ENCODE measurements around the gene REM2.
A peak's percentile ranks its signal among the peaks of the same experiment; 100 is the strongest.

The REM2 gene

DNA sequence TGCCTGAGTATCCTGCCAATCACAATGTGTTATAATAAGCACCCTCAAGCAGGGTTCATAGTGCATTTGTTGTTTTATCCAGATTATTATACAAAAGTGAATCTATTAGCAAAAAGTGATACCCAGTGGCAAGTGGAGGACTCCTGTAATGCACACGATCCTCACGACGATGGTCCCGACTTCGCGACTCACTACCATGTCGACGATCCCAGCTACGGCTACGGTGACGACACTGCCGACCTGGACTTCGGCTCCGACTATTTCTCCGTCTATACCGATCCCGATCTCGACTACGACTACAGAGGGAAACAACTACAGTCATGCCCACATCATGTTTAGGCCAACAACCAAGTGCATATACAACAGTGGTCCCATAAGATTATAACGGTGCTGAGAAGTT, 23.1 kb downstream of the REM2 start:
- TF ChIP-seq, protein P1, sequence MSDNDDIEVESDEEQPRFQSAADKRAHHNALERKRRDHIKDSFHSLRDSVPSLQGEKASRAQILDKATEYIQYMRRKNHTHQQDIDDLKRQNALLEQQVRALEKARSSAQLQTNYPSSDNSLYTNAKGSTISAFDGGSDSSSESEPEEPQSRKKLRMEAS (IDR thresholded peaks at IDR 0.05), result no peak
- TF ChIP-seq TEAD4 (IDR thresholded peaks at IDR 0.05) (no peak), EGR1 (IDR thresholded peaks at IDR 0.05) (no peak)

DNA sequence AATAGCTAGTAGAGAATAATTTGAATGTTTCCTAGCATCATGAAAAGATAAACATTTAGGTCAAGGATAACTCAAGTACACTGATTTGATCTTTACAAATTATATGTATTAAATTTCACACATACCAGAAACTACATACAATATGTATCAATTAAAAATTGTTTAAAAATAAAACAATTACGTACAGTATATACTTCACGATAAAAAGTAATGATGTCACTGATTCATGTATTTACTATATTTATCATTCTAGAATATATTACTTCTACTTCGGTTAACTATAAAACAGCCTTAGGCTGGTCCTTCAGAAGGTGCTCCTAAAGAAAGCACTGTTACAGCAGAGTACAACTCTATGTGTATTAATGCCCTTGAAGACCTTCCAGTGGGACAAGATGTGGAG, 24.4 kb downstream of the REM2 start:
- TF ChIP-seq YY1 (IDR thresholded peaks at IDR 0.05; ENCODE audit: low read depth) (no peak), NFIC (IDR thresholded peaks at IDR 0.05) (no peak), FOXM1 (IDR thresholded peaks at IDR 0.05; ENCODE audit: borderline replicate concordance, low read depth) (no peak), TEAD4 (IDR thresholded peaks at IDR 0.05) (no peak), TCF12 (IDR thresholded peaks at IDR 0.05; ENCODE audit: low read depth) (no peak), CEBPB (IDR thresholded peaks at IDR 0.05) (no peak), EP300 (IDR thresholded peaks at IDR 0.05; ENCODE audit: borderline replicate concordance) (no peak), RAD21 (IDR thresholded peaks at IDR 0.05; ENCODE audit: low read depth) (no peak), ZBTB7A (IDR thresholded peaks at IDR 0.05; ENCODE audit: low read depth) (no peak), TAF1 (IDR thresholded peaks at IDR 0.05; ENCODE audit: low read depth) (no peak), EGR1 (IDR thresholded peaks at IDR 0.05) (no peak), CREB1 (IDR thresholded peaks at IDR 0.05; ENCODE audit: low read depth) (no peak)
- TF ChIP-seq, protein P2, sequence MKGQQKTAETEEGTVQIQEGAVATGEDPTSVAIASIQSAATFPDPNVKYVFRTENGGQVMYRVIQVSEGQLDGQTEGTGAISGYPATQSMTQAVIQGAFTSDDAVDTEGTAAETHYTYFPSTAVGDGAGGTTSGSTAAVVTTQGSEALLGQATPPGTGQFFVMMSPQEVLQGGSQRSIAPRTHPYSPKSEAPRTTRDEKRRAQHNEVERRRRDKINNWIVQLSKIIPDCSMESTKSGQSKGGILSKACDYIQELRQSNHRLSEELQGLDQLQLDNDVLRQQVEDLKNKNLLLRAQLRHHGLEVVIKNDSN (IDR thresholded peaks at IDR 0.05), result no peak
- TF ChIP-seq, protein P3, sequence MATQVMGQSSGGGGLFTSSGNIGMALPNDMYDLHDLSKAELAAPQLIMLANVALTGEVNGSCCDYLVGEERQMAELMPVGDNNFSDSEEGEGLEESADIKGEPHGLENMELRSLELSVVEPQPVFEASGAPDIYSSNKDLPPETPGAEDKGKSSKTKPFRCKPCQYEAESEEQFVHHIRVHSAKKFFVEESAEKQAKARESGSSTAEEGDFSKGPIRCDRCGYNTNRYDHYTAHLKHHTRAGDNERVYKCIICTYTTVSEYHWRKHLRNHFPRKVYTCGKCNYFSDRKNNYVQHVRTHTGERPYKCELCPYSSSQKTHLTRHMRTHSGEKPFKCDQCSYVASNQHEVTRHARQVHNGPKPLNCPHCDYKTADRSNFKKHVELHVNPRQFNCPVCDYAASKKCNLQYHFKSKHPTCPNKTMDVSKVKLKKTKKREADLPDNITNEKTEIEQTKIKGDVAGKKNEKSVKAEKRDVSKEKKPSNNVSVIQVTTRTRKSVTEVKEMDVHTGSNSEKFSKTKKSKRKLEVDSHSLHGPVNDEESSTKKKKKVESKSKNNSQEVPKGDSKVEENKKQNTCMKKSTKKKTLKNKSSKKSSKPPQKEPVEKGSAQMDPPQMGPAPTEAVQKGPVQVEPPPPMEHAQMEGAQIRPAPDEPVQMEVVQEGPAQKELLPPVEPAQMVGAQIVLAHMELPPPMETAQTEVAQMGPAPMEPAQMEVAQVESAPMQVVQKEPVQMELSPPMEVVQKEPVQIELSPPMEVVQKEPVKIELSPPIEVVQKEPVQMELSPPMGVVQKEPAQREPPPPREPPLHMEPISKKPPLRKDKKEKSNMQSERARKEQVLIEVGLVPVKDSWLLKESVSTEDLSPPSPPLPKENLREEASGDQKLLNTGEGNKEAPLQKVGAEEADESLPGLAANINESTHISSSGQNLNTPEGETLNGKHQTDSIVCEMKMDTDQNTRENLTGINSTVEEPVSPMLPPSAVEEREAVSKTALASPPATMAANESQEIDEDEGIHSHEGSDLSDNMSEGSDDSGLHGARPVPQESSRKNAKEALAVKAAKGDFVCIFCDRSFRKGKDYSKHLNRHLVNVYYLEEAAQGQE (IDR thresholded peaks at IDR 0.05; ENCODE audit: low read depth), result no peak
- TF ChIP-seq, protein P1 (IDR thresholded peaks at IDR 0.05), result no peak

DNA sequence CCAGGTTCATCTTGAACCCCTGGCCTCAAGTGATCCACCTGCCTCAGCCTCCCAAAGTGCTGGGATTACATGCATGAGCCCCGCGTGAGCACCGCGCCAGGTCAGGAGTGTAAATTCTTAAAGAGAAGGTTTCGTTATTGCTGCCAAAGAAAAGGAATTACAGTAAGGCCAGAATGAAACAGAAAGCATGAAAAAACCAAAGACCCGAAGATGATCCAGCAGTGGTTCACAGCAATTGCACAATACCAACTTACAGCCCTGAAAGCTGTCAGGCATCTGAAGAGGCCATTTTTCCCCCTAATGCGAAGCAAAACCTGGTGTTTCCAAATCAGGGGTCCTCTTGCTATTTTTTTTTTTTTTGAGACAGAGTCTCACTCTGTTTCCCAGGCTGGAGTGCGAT, 25.6 kb downstream of the REM2 start:
- no peak for TF ChIP-seq ZBTB7A (IDR thresholded peaks at IDR 0.05; ENCODE audit: low read depth)

DNA sequence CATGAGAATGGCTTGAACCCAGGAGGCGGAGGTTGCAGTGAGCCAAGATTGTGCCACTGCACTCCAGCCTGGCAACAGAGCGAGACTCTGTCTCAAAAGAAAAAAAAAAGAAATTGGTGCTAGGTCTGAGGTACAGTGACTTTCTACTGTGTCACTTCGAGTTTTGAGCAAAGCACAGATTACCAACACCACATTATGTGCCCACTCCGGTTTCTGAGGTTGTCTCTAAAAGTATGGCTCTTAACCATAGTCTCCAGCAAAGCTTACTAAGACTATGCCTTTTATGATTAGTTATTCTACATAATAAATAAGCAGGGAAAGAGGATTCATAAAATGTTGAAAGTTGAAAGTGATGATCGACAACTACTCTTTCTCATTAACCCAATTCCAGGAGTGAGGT, 27.9 kb downstream of the REM2 start:
- TF ChIP-seq, protein P2 (IDR thresholded peaks at IDR 0.05), result no peak
- no peak for TF ChIP-seq EP300 (IDR thresholded peaks at IDR 0.05; ENCODE audit: borderline replicate concordance)
- TF ChIP-seq, protein P3 (IDR thresholded peaks at IDR 0.05; ENCODE audit: low read depth), result no peak
- no peak for TF ChIP-seq YY1 (IDR thresholded peaks at IDR 0.05; ENCODE audit: low read depth)
- no peak for TF ChIP-seq FOXM1 (IDR thresholded peaks at IDR 0.05; ENCODE audit: borderline replicate concordance, low read depth)
- no peak for TF ChIP-seq TCF12 (IDR thresholded peaks at IDR 0.05; ENCODE audit: low read depth)
- no peak for TF ChIP-seq CREB1 (IDR thresholded peaks at IDR 0.05; ENCODE audit: low read depth)
- TF ChIP-seq RAD21 (IDR thresholded peaks at IDR 0.05; ENCODE audit: low read depth), result no peak

DNA sequence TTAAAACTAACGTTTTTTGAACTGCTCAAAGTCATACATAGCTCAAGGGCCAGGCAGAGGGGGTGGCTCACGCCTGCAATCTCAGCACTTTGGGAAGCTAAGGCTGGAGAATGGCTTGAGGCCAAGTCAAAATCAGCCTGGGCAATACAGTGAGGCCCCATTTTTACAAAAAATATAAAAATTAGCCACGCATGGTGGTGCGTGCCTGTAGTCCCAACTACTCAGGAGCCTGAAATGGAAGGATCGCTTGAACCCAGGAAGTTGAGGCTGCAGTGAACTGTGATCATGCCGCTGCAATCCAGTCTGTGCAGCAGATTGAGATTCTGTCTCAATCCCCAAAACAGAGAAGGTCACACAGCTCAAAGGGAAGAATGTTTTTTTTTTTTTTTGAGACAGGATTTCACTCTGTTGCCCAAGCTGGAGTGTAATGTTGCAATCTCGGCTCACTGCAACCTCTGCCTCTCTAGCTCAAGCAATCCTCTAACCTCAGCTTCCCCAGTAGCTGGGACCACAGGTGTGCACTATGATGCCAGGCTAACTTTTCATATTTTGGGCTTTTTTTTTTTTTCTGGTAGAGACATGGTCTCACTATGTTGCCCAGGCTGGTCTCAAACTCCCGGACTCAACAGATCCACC, 33.0 kb downstream of the REM2 start:
- TF ChIP-seq EP300 (IDR thresholded peaks at IDR 0.05; ENCODE audit: borderline replicate concordance) (no peak), NFIC (IDR thresholded peaks at IDR 0.05) (no peak), TCF12 (IDR thresholded peaks at IDR 0.05; ENCODE audit: low read depth) (no peak)
- TF ChIP-seq, protein P2 (IDR thresholded peaks at IDR 0.05), result no peak

DNA sequence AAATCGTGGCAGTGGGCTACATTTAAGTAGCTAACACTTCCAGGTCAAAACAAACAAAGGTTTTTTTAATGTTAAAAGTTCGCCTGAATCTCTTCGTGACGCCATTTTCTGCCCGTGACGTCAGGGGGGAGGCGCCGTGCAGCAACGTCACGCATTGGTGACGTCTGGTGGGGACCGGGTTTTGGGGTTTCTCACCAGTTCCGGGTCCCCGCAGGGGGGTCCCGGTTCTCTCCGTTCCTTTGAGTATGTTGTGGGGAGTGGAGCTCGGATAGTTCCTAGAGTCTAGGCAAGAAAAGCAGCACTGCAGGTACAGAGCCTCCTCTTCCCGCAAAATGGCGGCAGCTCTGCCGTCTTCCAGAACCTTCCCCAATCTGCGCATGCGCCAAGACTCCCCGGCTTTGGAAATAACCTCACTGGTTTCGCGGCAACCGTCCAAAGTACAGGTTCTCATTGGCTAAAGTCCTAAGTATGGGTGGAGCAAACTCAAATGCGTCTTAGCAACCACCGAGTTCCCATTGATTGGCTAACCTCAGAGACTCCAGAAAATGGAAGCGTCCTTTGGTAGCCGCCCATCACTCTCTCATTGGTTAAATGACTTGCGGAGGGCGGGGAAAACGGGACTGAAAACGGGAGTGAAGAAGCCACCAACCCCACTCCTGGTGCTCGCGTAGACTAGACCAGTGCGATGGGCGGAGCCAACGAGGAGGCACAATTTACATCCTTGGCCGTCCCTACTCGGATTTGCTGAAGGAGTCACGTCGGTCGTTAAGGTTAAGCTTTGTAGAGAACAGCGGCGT, 36.0 kb downstream of the REM2 start, which contains the start of gene RBM23:
Gene RBM23 (minus strand): TSS at position 346 of the 797 bp plus-strand sequence.
- TF ChIP-seq CREB1 (IDR thresholded peaks at IDR 0.05; ENCODE audit: low read depth) (peak; percentile 100), TAF1 (IDR thresholded peaks at IDR 0.05; ENCODE audit: low read depth) (peak; percentile 46; the same call in 1 of the 2 replicates), TEAD4 (IDR thresholded peaks at IDR 0.05) (no peak), YY1 (IDR thresholded peaks at IDR 0.05; ENCODE audit: low read depth) (peak; percentile 92), TCF12 (IDR thresholded peaks at IDR 0.05; ENCODE audit: low read depth) (peak; percentile 27; the same call in 1 of the 2 replicates), EGR1 (IDR thresholded peaks at IDR 0.05) (no peak), RAD21 (IDR thresholded peaks at IDR 0.05; ENCODE audit: low read depth) (no peak), CEBPB (IDR thresholded peaks at IDR 0.05) (no peak), NFIC (IDR thresholded peaks at IDR 0.05) (no peak), ZBTB7A (IDR thresholded peaks at IDR 0.05; ENCODE audit: low read depth) (no peak), FOXM1 (IDR thresholded peaks at IDR 0.05; ENCODE audit: borderline replicate concordance, low read depth) (0 out of 2 replicates have a peak, but pooled peaks have one; percentile 3), EP300 (IDR thresholded peaks at IDR 0.05; ENCODE audit: borderline replicate concordance) (no peak)
- TF ChIP-seq, protein P3 (IDR thresholded peaks at IDR 0.05; ENCODE audit: low read depth), result no peak
- TF ChIP-seq, protein P1 (IDR thresholded peaks at IDR 0.05), result no peak; the same call in none of the 2 replicates
- TF ChIP-seq, protein P2 (IDR thresholded peaks at IDR 0.05), result peak; percentile 57
